ENCODE data around the gene ZFYVE9. TPM values are rescaled to one million over a fixed set of nuclear protein-coding genes. Genes with fewer than 3 reads are reported as not detected.

ZFYVE9 gene
- total and polyA plus RNA-seq, 2 of the 8 experiments (the other 6 are each of a cell fraction or from before 2014, with no cell fraction given) = 5.8 to 26.5 TPM

- TF ChIP-seq CHD7 (IDR thresholded peaks at IDR 0.05; ENCODE audit: insufficient replicate concordance, low read length) (no peak), CTCF (IDR thresholded peaks at IDR 0.05; ENCODE audit: control extremely low read depth in 1 of 3, insufficient read depth in 1 of 3, low read depth in 1 of 3, low read length in 3 of 3) (no peak), JUND (IDR thresholded peaks at IDR 0.05; ENCODE audit: low read length) (no peak), NANOG (IDR thresholded peaks at IDR 0.05; ENCODE audit: insufficient read depth, low read depth, low read length, poor library complexity, severe bottlenecking) (no peak), RXRA (IDR thresholded peaks at IDR 0.05; ENCODE audit: insufficient read depth, low read depth, low read length) (no peak), BCL11A (IDR thresholded peaks at IDR 0.05; ENCODE audit: low read depth in 2 of 2, low read length in 2 of 2) (no peak), EP300 (IDR thresholded peaks at IDR 0.05; ENCODE audit: borderline replicate concordance in 1 of 2, low read depth in 2 of 2, low read length in 2 of 2) (no peak)
Measured at GRCh38 chr1:52365746-52366516, 224.0 kb downstream of the ZFYVE9 start, which contains the start of gene CC2D1B (continued).

Measured in H1 (cell line).